Fibroblast of lung (primary cell): Measurements from ENCODE around the gene POMC.

Experiments
- CTCF ChIP-seq, 2 donors: IDR thresholded peaks in 1 of 2; conservative IDR thresholded peaks in 1 of 2; 1 replicate in 1 of 2; 2 replicates in 1 of 2; pipeline ENCODE4 v1.5.1; 2011 to 2012; ENCODE audit warnings: low read length in 2 of 2, control low read depth in 1 of 2, inconsistent platforms in 1 of 2, low read depth in 1 of 2, mild to moderate bottlenecking in 1 of 2
- EZH2 ChIP-seq: IDR thresholded peaks from 2 replicates; pipeline ENCODE4 v1.5.1; 2012; ENCODE audit warnings: low read length, control low read depth, mild to moderate bottlenecking; ENCODE audit errors: missing control alignments

GRCh38 chr2:25112113-25112512, 56.3 kb downstream of the POMC start:
- TF ChIP-seq CTCF (conservative IDR thresholded peaks at IDR 0.05 in 1 of 2, IDR thresholded peaks at IDR 0.05 in 1 of 2; ENCODE audit: low read depth in 1 of 2, low read length in 2 of 2) (no peak), EZH2 (no peak)
